SK-N-SH (cell line): Measurements from ENCODE around the gene C1orf159. TPM values are rescaled to one million over a fixed set of nuclear protein-coding genes. Genes with fewer than 3 reads are reported as not detected.

ENCODE experiments used
- CTCF ChIA-PET: fragments of 300-600, 350-600 bp; formaldehyde crosslinking; extraction: SDS; loops from one replicate; lab custom pipeline; 2021; lab: Yijun Ruan, JAX
- POLR2A ChIA-PET: fragments of 350-600 bp; sonication (Branson Sonifier 250); formaldehyde crosslinking; extraction: SDS; loops from one replicate; lab custom pipeline; 2020; ENCODE audit warnings: antibody characterized with exemption, inconsistent platforms; lab: Yijun Ruan, JAX
- DNase-seq: peaks from one replicate; pipeline ENCODE4 v3.0.0; 2012
- H2AFZ ChIP-seq: fragments of 200-600 bp; sonication (generic); 2 replicates; pipeline ENCODE4 v1.8.1; 2016; ENCODE audit warnings: antibody characterized with exemption, mild to moderate bottlenecking, low read depth
- H3F3A ChIP-seq: fragments of 200-600 bp; sonication (generic); replicated peaks from 2 replicates; pipeline ENCODE3; 2016; ENCODE audit warnings: antibody characterized with exemption, mild to moderate bottlenecking; ENCODE audit not compliant: insufficient read depth
- H3K27ac ChIP-seq, 2 experiments: fragments of 200-500 bp in 1 of 2; fragments of 200-600 bp in 1 of 2; sonication (Bioruptor generic) in 1 of 2; sonication (generic), shearing (Covaris generic) in 1 of 2; 2 replicates each; pipeline versions ENCODE4 v1.5.1 to v1.6.1; 2014 to 2016; ENCODE audit warnings: low read depth in 2 of 2, inconsistent platforms in 1 of 2, low read length in 1 of 2, mild to moderate bottlenecking in 1 of 2, mixed read lengths in 1 of 2
- H3K27me3 ChIP-seq: fragments of 200-600 bp; sonication (generic), shearing (Covaris generic); 2 replicates; pipeline ENCODE4 v1.6.1; 2016; ENCODE audit warnings: mixed run types; ENCODE audit not compliant: insufficient read depth
- H3K36me3 ChIP-seq, 2 experiments: fragments of 200-500 bp in 1 of 2; fragments of 200-600 bp in 1 of 2; sonication (Bioruptor generic) in 1 of 2; sonication (generic) in 1 of 2; replicated peaks in 1 of 2; 2 replicates each; pipeline versions ENCODE3 to v1.5.1; 2014 to 2016; ENCODE audit warnings: low read length in 1 of 2, mild to moderate bottlenecking in 1 of 2; ENCODE audit not compliant: insufficient read depth in 2 of 2, control insufficient read depth in 1 of 2
- H3K4me1 ChIP-seq, 2 experiments: fragments of 200-500 bp in 1 of 2; fragments of 200-600 bp in 1 of 2; sonication (Bioruptor generic) in 1 of 2; sonication (generic), shearing (Covaris generic) in 1 of 2; 2 replicates each; pipeline versions ENCODE4 v1.5.1 to v1.6.1; 2014 to 2016; ENCODE audit warnings: low read depth in 1 of 2, low read length in 1 of 2, mixed run types in 1 of 2; ENCODE audit not compliant: insufficient read depth in 2 of 2, control insufficient read depth in 1 of 2
- H3K4me2 ChIP-seq: fragments of 200-600 bp; sonication (generic), shearing (Covaris generic); 2 replicates; pipeline ENCODE4 v1.6.1; 2017; ENCODE audit warnings: mixed run types
- H3K4me3 ChIP-seq, 2 experiments: fragments of 200-500 bp in 1 of 2; fragments of 200-600 bp in 1 of 2; sonication (Bioruptor generic) in 1 of 2; sonication (generic), shearing (Covaris generic) in 1 of 2; 2 replicates each; pipeline versions ENCODE4 v1.5.1 to v1.8.1; 2014 to 2016; ENCODE audit warnings: low read depth in 2 of 2, inconsistent platforms in 1 of 2, low read length in 1 of 2, mild to moderate bottlenecking in 1 of 2, mixed read lengths in 1 of 2, moderate library complexity in 1 of 2
- H3K79me2 ChIP-seq: fragments of 200-600 bp; sonication (generic); 2 replicates; pipeline ENCODE4 v1.8.1; 2017; ENCODE audit warnings: mild to moderate bottlenecking; ENCODE audit not compliant: insufficient read depth
- H3K9ac ChIP-seq: fragments of 200-600 bp; sonication (generic); 2 replicates; pipeline ENCODE4 v1.6.1; 2017; ENCODE audit warnings: mixed run types
- H3K9me2 ChIP-seq: fragments of 200-600 bp; sonication (generic); 2 replicates; pipeline ENCODE4 v1.6.1; 2017; ENCODE audit warnings: mixed run types
- H3K9me3 ChIP-seq: fragments of 200-600 bp; sonication (generic); 2 replicates; pipeline ENCODE4 v1.6.1; 2017; ENCODE audit warnings: mixed run types, mild to moderate bottlenecking, moderate library complexity
- H4K20me1 ChIP-seq: fragments of 200-600 bp; sonication (generic); 2 replicates; pipeline ENCODE4 v1.6.1; 2017; ENCODE audit warnings: mild to moderate bottlenecking, mixed run types; ENCODE audit not compliant: insufficient read depth
- CHD2 ChIP-seq: fragments of 150-350 bp; IDR thresholded peaks from 2 replicates; pipeline ENCODE4 v1.6.1; 2018; ENCODE audit warnings: low read length; ENCODE audit not compliant: partially characterized antibody
- ELF1 ChIP-seq: IDR thresholded peaks from 2 replicates; pipeline ENCODE4 v1.4.0; 2012
- EZH2phosphoT487 ChIP-seq: fragments of 200-600 bp; sonication (generic); IDR thresholded peaks from 2 replicates; pipeline ENCODE4 v1.6.1; 2017; ENCODE audit warnings: low read depth, mixed run types, mild to moderate bottlenecking, antibody characterized with exemption, moderate library complexity, borderline replicate concordance
- FOXJ3 ChIP-seq: sonication (generic); formaldehyde crosslinking; IDR thresholded peaks from 2 replicates; pipeline ENCODE4 v1.5.1; 2020; ENCODE audit warnings: mild to moderate bottlenecking, missing genetic modification reagents
- FOXM1 ChIP-seq: IDR thresholded peaks from 2 replicates; pipeline ENCODE4 v1.4.0; 2012; ENCODE audit warnings: low read depth, mild to moderate bottlenecking
- GATA2 ChIP-seq: sonication (generic); formaldehyde crosslinking; IDR thresholded peaks from 2 replicates; pipeline ENCODE4 v1.5.0; 2020; ENCODE audit warnings: mild to moderate bottlenecking, missing genetic modification reagents
- MAX ChIP-seq: IDR thresholded peaks from 2 replicates; pipeline ENCODE4 v1.4.0; 2012; ENCODE audit warnings: low read depth
- MEF2A ChIP-seq: IDR thresholded peaks from 2 replicates; pipeline ENCODE4 v1.4.0; 2012; ENCODE audit warnings: low read depth, borderline replicate concordance
- RAD21 ChIP-seq: IDR thresholded peaks from 2 replicates; pipeline ENCODE4 v1.6.1; 2012; ENCODE audit warnings: mild to moderate bottlenecking, low read length
- RCOR1 ChIP-seq: fragments of 150-350 bp; IDR thresholded peaks from 2 replicates; pipeline ENCODE4 v1.6.1; 2017; ENCODE audit warnings: antibody characterized with exemption, low read length
- RFX5 ChIP-seq: IDR thresholded peaks from 2 replicates; pipeline ENCODE4 v1.6.1; 2012; ENCODE audit warnings: mild to moderate bottlenecking, improper control_type of control experiment, low read length
- USF2 ChIP-seq: fragments of 150-350 bp; IDR thresholded peaks from 2 replicates; pipeline ENCODE4 v1.6.1; 2017; ENCODE audit warnings: antibody characterized with exemption, low read length, low read depth, borderline replicate concordance
- WGBS: methylation state at CpG from one replicate; pipeline ENCODE4 v1.1.6; 2017; ENCODE audit warnings: low lambda C conversion rate; 5-methylcytosine and 5-hydroxymethylcytosine counted together
- polyA plus RNA-seq, 3 experiments: library from polyadenylated mRNA; depleted of rRNA; stranded (reverse); fragments of >200 nt; gene quantifications; 2 replicates each; pipeline ENCODE4 v1.2.3, GENCODE V29; 2012
- TF ChIP-seq, protein P1 (sequence below): IDR thresholded peaks from 2 replicates; pipeline ENCODE4 v1.4.0; 2012; ENCODE audit warnings: low read depth, borderline replicate concordance
- TF ChIP-seq, protein P2 (sequence below): fragments of 200-600 bp; sonication (generic); IDR thresholded peaks from 2 replicates; pipeline ENCODE4 v1.6.1; 2017; ENCODE audit warnings: antibody characterized with exemption, mild to moderate bottlenecking, moderate library complexity

C1orf159 gene
- polyA plus RNA-seq, 1 of the 3 experiments (the other 2 are of a cell fraction) = 10.2 TPM

- no peak overlapping the region for H3K27ac ChIP-seq
- no peak overlapping the region for H3K4me2 ChIP-seq
- H3K79me2 ChIP-seq = no peaks in the 10 kb centered on the region
- H3F3A ChIP-seq = no peaks in the 10 kb centered on the region
- no peak for TF ChIP-seq MAX
- no peaks in the 10 kb centered on the region for H4K20me1 ChIP-seq
- no peak overlapping the region for H3K9ac ChIP-seq
- no peaks in the 10 kb centered on the region for H3K9me2 ChIP-seq
- peaks cover 0 to 2% of the 10 kb centered on the region in 2 experiments; a peak in 1 of 4 replicates for H3K4me1 ChIP-seq
- ChIA-PET POLR2A (no interaction called here), CTCF (interaction anchor here (1.0 to 1.1 kb wide), 2 partner anchors 41 kb away, joined by 3 to 4 read pairs; no protein-coding TSS in a partner anchor)
- H3K27me3 ChIP-seq = no peaks in the 10 kb centered on the region
- no peak overlapping the region for H3K4me3 ChIP-seq
- no peak overlapping the region for H2AFZ ChIP-seq
- no peaks in the 10 kb centered on the region for H3K36me3 ChIP-seq
- H3K9me3 ChIP-seq = no peaks in the 10 kb centered on the region
- 91% methylated on average over 14 of the region's 73 CpGs for WGBS
- DNase-seq = no peak
Observed at GRCh38 chr1:1162597-1163537, 47.0 kb upstream of the C1orf159 start.

- no peaks in the 10 kb centered on the region for H3K79me2 ChIP-seq
- no peak for DNase-seq
- H3K27me3 ChIP-seq = no peaks in the 10 kb centered on the region
- no peak overlapping the region for H3K27ac ChIP-seq
- CTCF ChIA-PET = interaction anchor here (1.1 kb wide), 1 partner anchor 39 kb away, joined by 4 read pairs; no protein-coding TSS in a partner anchor
- H3K9me3 ChIP-seq = no peaks in the 10 kb centered on the region
- H3K36me3 ChIP-seq = no peaks in the 10 kb centered on the region
- H3K9me2 ChIP-seq = no peaks in the 10 kb centered on the region
- POLR2A ChIA-PET = no interaction called here
- H3K4me3 ChIP-seq = no peak overlapping the region
- no peaks in the 10 kb centered on the region for H4K20me1 ChIP-seq
- H3K4me1 ChIP-seq = peaks cover 0 to 9% of the 10 kb centered on the region in 2 experiments; a peak in 1 of 4 replicates
- TF ChIP-seq GATA2 (CRISPR knock-in tag) = no peak
- no peak for TF ChIP-seq FOXJ3 (CRISPR knock-in tag)
- TF ChIP-seq, protein P1, sequence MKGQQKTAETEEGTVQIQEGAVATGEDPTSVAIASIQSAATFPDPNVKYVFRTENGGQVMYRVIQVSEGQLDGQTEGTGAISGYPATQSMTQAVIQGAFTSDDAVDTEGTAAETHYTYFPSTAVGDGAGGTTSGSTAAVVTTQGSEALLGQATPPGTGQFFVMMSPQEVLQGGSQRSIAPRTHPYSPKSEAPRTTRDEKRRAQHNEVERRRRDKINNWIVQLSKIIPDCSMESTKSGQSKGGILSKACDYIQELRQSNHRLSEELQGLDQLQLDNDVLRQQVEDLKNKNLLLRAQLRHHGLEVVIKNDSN = no peak
- no peak overlapping the region for H3K4me2 ChIP-seq
- H3K9ac ChIP-seq = no peak overlapping the region
- 66% methylated on average over 4 of the region's 17 CpGs for WGBS
- H2AFZ ChIP-seq = no peak overlapping the region
- H3F3A ChIP-seq = no peaks in the 10 kb centered on the region
Observed at GRCh38 chr1:1161683-1162079, 45.8 kb upstream of the C1orf159 start.

DNA sequence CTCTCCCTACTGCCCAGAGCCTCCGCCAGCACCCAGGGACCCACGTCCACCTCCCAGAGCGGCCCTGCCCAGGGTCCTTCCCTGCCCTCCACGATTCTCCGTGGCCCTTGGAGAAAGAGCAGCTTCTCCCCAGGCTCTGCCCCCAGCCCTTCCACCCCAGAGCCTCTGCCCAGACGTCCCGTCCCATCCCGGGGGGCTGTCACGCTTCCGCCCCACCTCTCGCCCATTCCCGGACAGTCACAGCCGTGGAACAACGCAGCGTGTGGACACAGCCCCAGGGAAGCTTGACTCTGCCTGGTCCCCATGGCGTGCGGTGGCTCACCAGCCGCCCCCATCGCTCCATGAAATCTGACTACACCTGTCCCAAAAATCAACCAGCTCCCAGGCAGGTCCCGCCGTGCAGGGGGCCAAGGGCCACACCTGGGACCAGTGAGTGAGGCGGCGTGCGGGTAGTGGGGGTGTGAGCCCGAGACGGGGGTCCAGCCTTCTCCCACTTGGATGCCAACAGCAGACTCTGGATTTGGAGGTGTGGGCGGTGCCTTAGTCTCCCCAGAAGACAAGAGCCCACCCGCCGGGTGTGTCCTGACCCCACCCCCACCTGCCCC, 45.3 kb upstream of the C1orf159 start:
- no peak overlapping the region for H3K4me2 ChIP-seq
- ChIA-PET CTCF (interaction anchor here (0.7 to 1.1 kb wide), 2 partner anchors 39 kb away, joined by 3 to 4 read pairs; no protein-coding TSS in a partner anchor), POLR2A (no interaction called here)
- H3K4me3 ChIP-seq = no peak overlapping the region
- peaks cover 0 to 9% of the 10 kb centered on the region in 2 experiments; a peak in 1 of 4 replicates for H3K4me1 ChIP-seq
- 62% methylated on average over 8 of the region's 29 CpGs for WGBS
- H3K79me2 ChIP-seq = no peaks in the 10 kb centered on the region
- H4K20me1 ChIP-seq = no peaks in the 10 kb centered on the region
- H3K27me3 ChIP-seq = no peaks in the 10 kb centered on the region
- H3K9me3 ChIP-seq = no peaks in the 10 kb centered on the region
- no peak overlapping the region for H2AFZ ChIP-seq
- H3K9me2 ChIP-seq = no peaks in the 10 kb centered on the region
- no peak overlapping the region for H3K27ac ChIP-seq
- H3K36me3 ChIP-seq = no peaks in the 10 kb centered on the region
- H3K9ac ChIP-seq = no peak overlapping the region
- no peak for DNase-seq
- H3F3A ChIP-seq = no peaks in the 10 kb centered on the region
- TF ChIP-seq RAD21 (no peak), ELF1 (no peak), USF2 (no peak), RFX5 (no peak), CHD2 (no peak), RCOR1 (no peak), MEF2A (no peak), GATA2 (CRISPR knock-in tag) (no peak), FOXM1 (no peak), EZH2phosphoT487 (no peak)
- TF ChIP-seq, protein P2, sequence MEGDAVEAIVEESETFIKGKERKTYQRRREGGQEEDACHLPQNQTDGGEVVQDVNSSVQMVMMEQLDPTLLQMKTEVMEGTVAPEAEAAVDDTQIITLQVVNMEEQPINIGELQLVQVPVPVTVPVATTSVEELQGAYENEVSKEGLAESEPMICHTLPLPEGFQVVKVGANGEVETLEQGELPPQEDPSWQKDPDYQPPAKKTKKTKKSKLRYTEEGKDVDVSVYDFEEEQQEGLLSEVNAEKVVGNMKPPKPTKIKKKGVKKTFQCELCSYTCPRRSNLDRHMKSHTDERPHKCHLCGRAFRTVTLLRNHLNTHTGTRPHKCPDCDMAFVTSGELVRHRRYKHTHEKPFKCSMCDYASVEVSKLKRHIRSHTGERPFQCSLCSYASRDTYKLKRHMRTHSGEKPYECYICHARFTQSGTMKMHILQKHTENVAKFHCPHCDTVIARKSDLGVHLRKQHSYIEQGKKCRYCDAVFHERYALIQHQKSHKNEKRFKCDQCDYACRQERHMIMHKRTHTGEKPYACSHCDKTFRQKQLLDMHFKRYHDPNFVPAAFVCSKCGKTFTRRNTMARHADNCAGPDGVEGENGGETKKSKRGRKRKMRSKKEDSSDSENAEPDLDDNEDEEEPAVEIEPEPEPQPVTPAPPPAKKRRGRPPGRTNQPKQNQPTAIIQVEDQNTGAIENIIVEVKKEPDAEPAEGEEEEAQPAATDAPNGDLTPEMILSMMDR = no peak
- TF ChIP-seq, protein P1 = no peak
